Endothelial cell of umbilical vein (primary cell): ENCODE results near the gene GSC2. TPM values are rescaled to one million over a fixed set of nuclear protein-coding genes. Genes with fewer than 3 reads are reported as not detected.

Source experiments
- BruUV-seq: library from RNA; stranded (reverse); fragments of 400-500 nt; replicated peaks from 2 replicates; lab custom pipeline; 2021; lab: Mats Ljungman, UMichigan
- CTCF ChIA-PET: fragments of 300-600, 350-600 bp; sonication (Branson Sonifier 250); formaldehyde crosslinking; loops from one replicate; lab custom pipeline; 2021; ENCODE audit warnings: antibody characterized with exemption, inconsistent platforms; lab: Charles Lee
- POLR2A ChIA-PET: fragments of 300-600, 350-600 bp; sonication (Branson Sonifier 250); formaldehyde crosslinking; loops from one replicate; lab custom pipeline; 2021; ENCODE audit warnings: antibody characterized with exemption, inconsistent platforms; lab: Charles Lee
- DNase-seq: peaks from one replicate; pipeline ENCODE4 v3.0.0-alpha.2; 2011; ENCODE audit warnings: low read depth, low spot score
- FAIRE-seq: peaks from 2 replicates; lab custom pipeline; 2011; peaks lifted over from hg19 to GRCh38; lab: Jason Lieb, UNC
- H2AFZ ChIP-seq: 2 replicates; pipeline ENCODE4 v1.6.0; 2012; ENCODE audit warnings: low read depth, low read length, control low read depth, inconsistent platforms
- H3K27ac ChIP-seq: 2 replicates; pipeline ENCODE4 v1.5.1; 2011; ENCODE audit warnings: low read depth, mild to moderate bottlenecking, control low read depth, low read length, moderate library complexity; ENCODE audit not compliant: insufficient read depth
- H3K27me3 ChIP-seq, 2 experiments: 2 replicates each; pipeline versions ENCODE4 v1.6.0 to v1.6.1; 2011; ENCODE audit warnings: low read length in 2 of 2, mixed read lengths in 1 of 2; ENCODE audit not compliant: control insufficient read depth in 2 of 2, insufficient read depth in 2 of 2
- H3K36me3 ChIP-seq, 2 experiments: 2 replicates in 1 of 2; 3 replicates in 1 of 2; pipeline ENCODE4 v1.5.1; 2011; ENCODE audit warnings: low read length in 2 of 2, mild to moderate bottlenecking in 1 of 2, moderate library complexity in 1 of 2; ENCODE audit not compliant: control insufficient read depth in 2 of 2, insufficient read depth in 2 of 2; ENCODE audit errors: extremely low read depth in 1 of 2
- H3K4me1 ChIP-seq: 3 replicates; pipeline ENCODE4 v1.5.1; 2011; ENCODE audit warnings: mild to moderate bottlenecking, low read length; ENCODE audit not compliant: control insufficient read depth, insufficient read depth; ENCODE audit errors: extremely low read depth
- H3K4me2 ChIP-seq: 2 replicates; pipeline ENCODE4 v1.6.1; 2011; ENCODE audit warnings: low read length, control low read depth, mixed read lengths; ENCODE audit not compliant: insufficient read depth
- H3K4me3 ChIP-seq, 3 experiments: fragments of 200-600 bp in 1 of 3; sonication (generic), shearing (Covaris generic) in 1 of 3; replicated peaks in 1 of 3; 2 replicates each; pipeline ENCODE4 v1.5.1; 2011 to 2016; ENCODE audit warnings: control low read depth in 3 of 3, low read length in 3 of 3, mild to moderate bottlenecking in 2 of 3, inconsistent platforms in 1 of 3, low read depth in 1 of 3, moderate library complexity in 1 of 3; ENCODE audit not compliant: insufficient read depth in 1 of 3
- H3K79me2 ChIP-seq: 2 replicates; pipeline ENCODE4 v1.6.0; 2012; ENCODE audit warnings: low read length, inconsistent platforms; ENCODE audit not compliant: control insufficient read depth, insufficient read depth
- H3K9ac ChIP-seq: replicated peaks from 2 replicates; pipeline ENCODE3; 2011; ENCODE audit warnings: low read length, control low read depth; ENCODE audit not compliant: insufficient read depth; ENCODE audit errors: extremely low read depth
- H3K9me1 ChIP-seq: replicated peaks from 3 replicates; pipeline ENCODE4 v1.6.0; 2011; ENCODE audit warnings: mild to moderate bottlenecking, low read length; ENCODE audit not compliant: control insufficient read depth, insufficient read depth; ENCODE audit errors: extremely low read depth
- H3K9me3 ChIP-seq: replicated peaks from 2 replicates; pipeline ENCODE4 v1.5.1; 2012; ENCODE audit warnings: low read length, inconsistent platforms; ENCODE audit not compliant: control insufficient read depth, insufficient read depth
- H4K20me1 ChIP-seq: replicated peaks from 2 replicates; pipeline ENCODE3; 2011; ENCODE audit warnings: mild to moderate bottlenecking, low read length; ENCODE audit not compliant: control insufficient read depth, insufficient read depth; ENCODE audit errors: extremely low read depth
- EZH2 ChIP-seq: IDR thresholded peaks from 2 replicates; pipeline ENCODE4 v1.6.1; 2012; ENCODE audit warnings: borderline replicate concordance, low read depth, mild to moderate bottlenecking, moderate library complexity, low read length, inconsistent platforms; ENCODE audit not compliant: severe bottlenecking
- FOS ChIP-seq: IDR thresholded peaks from 2 replicates; pipeline ENCODE4 v1.6.1; 2011; ENCODE audit warnings: mild to moderate bottlenecking, low read length, moderate library complexity, borderline replicate concordance; ENCODE audit not compliant: insufficient read depth
- GATA2 ChIP-seq: IDR thresholded peaks from 2 replicates; pipeline ENCODE4 v1.7.0; 2011; ENCODE audit warnings: low read depth, mild to moderate bottlenecking, moderate library complexity, mixed read lengths, low read length; ENCODE audit not compliant: insufficient read length, insufficient read depth
- JUN ChIP-seq: IDR thresholded peaks from 2 replicates; pipeline ENCODE4 v1.6.1; 2011; ENCODE audit warnings: borderline replicate concordance, low read depth; ENCODE audit not compliant: insufficient read length, insufficient read depth
- MAX ChIP-seq: IDR thresholded peaks from 2 replicates; pipeline ENCODE4 v1.6.1; 2011; ENCODE audit not compliant: insufficient read depth, insufficient read length
- MYC ChIP-seq: IDR thresholded peaks from one replicate; pipeline ENCODE4 v1.6.1; 2011; ENCODE audit warnings: mild to moderate bottlenecking, low read depth, low read length
- POLR2A ChIP-seq: IDR thresholded peaks from 2 replicates; pipeline ENCODE4 v1.6.1; 2012; ENCODE audit warnings: low read depth, mild to moderate bottlenecking, control low read depth, low read length
- POLR2AphosphoS5 ChIP-seq: IDR thresholded peaks from 2 replicates; pipeline ENCODE4 v1.6.1; 2012; ENCODE audit warnings: low read depth, mild to moderate bottlenecking, control low read depth, low read length, moderate library complexity; ENCODE audit not compliant: insufficient read depth
- dilution Hi-C: fragments of 300-500 bp; cut with MboI; formaldehyde crosslinking; loops from one replicate; pipeline ENCODE4 v1.15.0; 2019; ENCODE audit warnings: low sequenced_read_pairs; ENCODE audit not compliant: extremely low pct_ligation_motif_present
- intact Hi-C: fragments of 100-400 bp; cut with micrococcal nuclease; formaldehyde crosslinking; loops from one replicate; pipeline ENCODE4 v1.10.0; 2022
- polyA plus RNA-seq, 4 experiments: library from polyadenylated mRNA; depleted of rRNA in 3 of 4; stranded (reverse) in 3 of 4; unstranded in 1 of 4; fragments of >200 nt; gene quantifications; 2 replicates each; pipeline versions ENCODE4 v1.2.1 to v1.2.3, GENCODE V29; 2011 to 2012; ENCODE audit warnings: missing spikeins in 1 of 4
- total RNA-seq: library from RNA; stranded (reverse); gene quantifications from 2 replicates; pipeline ENCODE4 v1.2.3, GENCODE V29; 2021
- TF ChIP-seq, protein P1 (sequence below), 2 donors: IDR thresholded peaks; 1 replicate in 1 of 2; 2 replicates in 1 of 2; pipeline ENCODE4 v1.5.1; 2011; ENCODE audit warnings: low read length in 2 of 2, mild to moderate bottlenecking in 2 of 2, moderate library complexity in 2 of 2, control low read depth in 1 of 2, inconsistent platforms in 1 of 2, low read depth in 1 of 2; ENCODE audit not compliant: insufficient read depth in 1 of 2; ENCODE audit errors: extremely low read depth in 1 of 2

The GSC2 gene
- total and polyA plus RNA-seq, 2 donors (not counting 3 experiments of a cell fraction or from before 2014, with no cell fraction given) = not detected

GRCh38 chr22:19103880-19104821, 45.9 kb downstream of the GSC2 start:
- Histone ChIP-seq H3K27me3 (no peaks in the 10 kb centered on the region), H3K9me3 (no peaks in the 10 kb centered on the region), H3K4me3 (no peak overlapping the region), H3K36me3 (no peaks in the 10 kb centered on the region), H2AFZ (no peak overlapping the region), H3K79me2 (peaks cover 53% of the 10 kb centered on the region), H3K9me1 (no peaks in the 10 kb centered on the region), H3K4me2 (no peak overlapping the region), H3K4me1 (no peaks in the 10 kb centered on the region), H3K27ac (no peak overlapping the region), H4K20me1 (peaks cover 3% of the 10 kb centered on the region), H3K9ac (no peak overlapping the region)
- intact Hi-C loops = no loop called here
- ChIA-PET POLR2A (no interaction called here), CTCF (no interaction called here)
- DNase-seq (no peak), FAIRE-seq (no peak)
- TF ChIP-seq FOS = no peak
- TF ChIP-seq, protein P1, sequence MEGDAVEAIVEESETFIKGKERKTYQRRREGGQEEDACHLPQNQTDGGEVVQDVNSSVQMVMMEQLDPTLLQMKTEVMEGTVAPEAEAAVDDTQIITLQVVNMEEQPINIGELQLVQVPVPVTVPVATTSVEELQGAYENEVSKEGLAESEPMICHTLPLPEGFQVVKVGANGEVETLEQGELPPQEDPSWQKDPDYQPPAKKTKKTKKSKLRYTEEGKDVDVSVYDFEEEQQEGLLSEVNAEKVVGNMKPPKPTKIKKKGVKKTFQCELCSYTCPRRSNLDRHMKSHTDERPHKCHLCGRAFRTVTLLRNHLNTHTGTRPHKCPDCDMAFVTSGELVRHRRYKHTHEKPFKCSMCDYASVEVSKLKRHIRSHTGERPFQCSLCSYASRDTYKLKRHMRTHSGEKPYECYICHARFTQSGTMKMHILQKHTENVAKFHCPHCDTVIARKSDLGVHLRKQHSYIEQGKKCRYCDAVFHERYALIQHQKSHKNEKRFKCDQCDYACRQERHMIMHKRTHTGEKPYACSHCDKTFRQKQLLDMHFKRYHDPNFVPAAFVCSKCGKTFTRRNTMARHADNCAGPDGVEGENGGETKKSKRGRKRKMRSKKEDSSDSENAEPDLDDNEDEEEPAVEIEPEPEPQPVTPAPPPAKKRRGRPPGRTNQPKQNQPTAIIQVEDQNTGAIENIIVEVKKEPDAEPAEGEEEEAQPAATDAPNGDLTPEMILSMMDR (IDR thresholded peaks at IDR 0.05; ENCODE audit: extremely low read depth in 1 of 2, insufficient read depth in 1 of 2, low read depth in 1 of 2, low read length in 2 of 2) = no peak
- no peak for TF ChIP-seq POLR2AphosphoS5
- no peak for TF ChIP-seq JUN
- no peak for TF ChIP-seq POLR2A
- no peak for TF ChIP-seq EZH2
- no peak for TF ChIP-seq GATA2
- no peak for TF ChIP-seq MAX
- TF ChIP-seq MYC = no peak
- no TSS peak for BruUV-seq
- dilution Hi-C loops = no loop called here
